ENCODE data around the gene CNTF.

CNTF gene

GRCh38 chr11:58641341-58641740 lies 18.9 kb downstream of the CNTF start:
- TF ChIP-seq CTCF (conservative IDR thresholded peaks at IDR 0.05; ENCODE audit: low read depth, low read length): no peak
- DNase-seq (ENCODE audit: low read depth): no peak
- no peak overlapping the region for H3K4me3 ChIP-seq (ENCODE audit: low read depth, low read length)

- TF ChIP-seq CTCF (conservative IDR thresholded peaks at IDR 0.05; ENCODE audit: low read depth, low read length): no peak
- H3K4me3 ChIP-seq (ENCODE audit: low read depth, low read length): no peak overlapping the region
- no peak for DNase-seq (ENCODE audit: low read depth)
These were observed 19.5 kb downstream of the CNTF start for GRCh38 chr11:58641803-58642581.

GRCh38 chr11:58645854-58646253 lies 23.4 kb downstream of the CNTF start:
- TF ChIP-seq CTCF (conservative IDR thresholded peaks at IDR 0.05; ENCODE audit: low read depth, low read length): no peak
- no peak for DNase-seq (ENCODE audit: low read depth)
- H3K4me3 ChIP-seq (ENCODE audit: low read depth, low read length): no peak overlapping the region

GRCh38 chr11:58647141-58647699 lies 24.8 kb downstream of the CNTF start:
- DNase-seq (ENCODE audit: low read depth): no peak
- no peak overlapping the region for H3K4me3 ChIP-seq (ENCODE audit: low read depth, low read length)
- no peak for TF ChIP-seq CTCF (conservative IDR thresholded peaks at IDR 0.05; ENCODE audit: low read depth, low read length)

- no peak for DNase-seq (ENCODE audit: low read depth)
- no peak overlapping the region for H3K4me3 ChIP-seq (ENCODE audit: low read depth, low read length)
- no peak for TF ChIP-seq CTCF (conservative IDR thresholded peaks at IDR 0.05; ENCODE audit: low read depth, low read length)
These were observed 25.4 kb downstream of the CNTF start for GRCh38 chr11:58647866-58648265.

GRCh38 chr11:58649623-58650022 lies 27.2 kb downstream of the CNTF start:
- H3K4me3 ChIP-seq (ENCODE audit: low read depth, low read length): no peak overlapping the region
- no peak for DNase-seq (ENCODE audit: low read depth)
- TF ChIP-seq CTCF (conservative IDR thresholded peaks at IDR 0.05; ENCODE audit: low read depth, low read length): no peak

GRCh38 chr11:58650496-58650895 lies 28.0 kb downstream of the CNTF start:
- no peak for TF ChIP-seq CTCF (conservative IDR thresholded peaks at IDR 0.05; ENCODE audit: low read depth, low read length)
- no peak overlapping the region for H3K4me3 ChIP-seq (ENCODE audit: low read depth, low read length)
- DNase-seq (ENCODE audit: low read depth): no peak
